Panc1 (cell line): ENCODE results near the gene AP1S1.
"Not testable (repeated sequence)": the region's sequence is repeated elsewhere in the genome, so short reads cannot be mapped to it uniquely, and the experiment has no call there.

Source experiments
- CTCF ChIP-seq: fragments of 450-650 bp; IDR thresholded peaks from 2 replicates; pipeline ENCODE4 v1.5.1; 2017; ENCODE audit warnings: mild to moderate bottlenecking
- POLR2AphosphoS5 ChIP-seq: IDR thresholded peaks from 2 replicates; pipeline ENCODE4 v1.6.1; 2012; ENCODE audit warnings: mild to moderate bottlenecking, low read depth, low read length, moderate library complexity
- REST ChIP-seq, 2 experiments: IDR thresholded peaks; 2 replicates each; pipeline ENCODE4 v1.6.1; 2011 to 2012; ENCODE audit warnings: low read depth in 2 of 2, control low read depth in 1 of 2, low read length in 1 of 2, mild to moderate bottlenecking in 1 of 2, moderate library complexity in 1 of 2; ENCODE audit not compliant: insufficient read depth in 1 of 2
- TCF7L2 ChIP-seq: IDR thresholded peaks from 2 replicates; pipeline ENCODE4 v1.6.1; 2011; ENCODE audit warnings: mild to moderate bottlenecking, low read depth, low read length, inconsistent platforms

GRCh38 chr7:101113140-101113539 is 41.1 kb upstream of the AP1S1 start:
- TF ChIP-seq CTCF; TCF7L2; POLR2AphosphoS5; REST (IDR thresholded peaks at IDR 0.05; ENCODE audit: insufficient read depth in 1 of 2, low read depth in 2 of 2, low read length in 1 of 2): not testable (repeated sequence)
